GM13977 (cell line): ENCODE results near the gene TMEM150A.
"Not testable (repeated sequence)": the region's sequence is repeated elsewhere in the genome, so short reads cannot be mapped to it uniquely, and the experiment has no call there.

ENCODE experiments used
- DNase-seq: peaks from one replicate; pipeline ENCODE4 v3.0.0; 2012; ENCODE audit warnings: low spot score
- CTCF ChIP-seq: IDR thresholded peaks from 2 replicates; pipeline ENCODE4 v1.5.1; 2012; ENCODE audit warnings: mild to moderate bottlenecking, control low read depth; ENCODE audit not compliant: insufficient read depth; ENCODE audit errors: extremely low read depth, missing control alignments
- in situ Hi-C: fragments of 300-500 bp; cut with MboI; formaldehyde crosslinking; loops from one replicate; pipeline ENCODE4 v1.12.0; 2022; ENCODE audit warnings: low sequenced_read_pairs, low pct_unique_long_range_greater_than_20kb, mixed read lengths, inconsistent platforms; ENCODE audit not compliant: unreplicated experiment

TMEM150A gene

GRCh38 chr2:85631316-85631715, 28.8 kb upstream of the TMEM150A start:
- no peak for TF ChIP-seq CTCF
- in situ Hi-C loops, result no loop called here

GRCh38 chr2:85628658-85629057, 26.2 kb upstream of the TMEM150A start:
- peak; percentile 52 for DNase-seq
- in situ Hi-C loops, result no loop called here
- no peak for TF ChIP-seq CTCF

More at GRCh38 chr2:85631316-85631715, 28.8 kb upstream of the TMEM150A start:
- no peak for DNase-seq

- no peak for DNase-seq
- no peak for TF ChIP-seq CTCF
- in situ Hi-C loops, result no loop called here
Measured at GRCh38 chr2:85623991-85624390, 21.5 kb upstream of the TMEM150A start.

GRCh38 chr2:85621338-85621737, 18.8 kb upstream of the TMEM150A start:
- TF ChIP-seq CTCF, result no peak
- in situ Hi-C loops, result no loop called here

GRCh38 chr2:85619617-85620016, 17.1 kb upstream of the TMEM150A start:
- in situ Hi-C loops, result no loop called here
- DNase-seq, result no peak
- no peak for TF ChIP-seq CTCF

More at GRCh38 chr2:85621338-85621737, 18.8 kb upstream of the TMEM150A start:
- DNase-seq, result no peak

- in situ Hi-C loops, DNase-seq: not testable (repeated sequence)
Measured at GRCh38 chr2:85617723-85618122, 15.2 kb upstream of the TMEM150A start.

- in situ Hi-C loops, result no loop called here
- DNase-seq, result no peak
Measured at GRCh38 chr2:85615413-85615728, 12.9 kb upstream of the TMEM150A start.

GRCh38 chr2:85614757-85615156, 12.3 kb upstream of the TMEM150A start:
- DNase-seq, in situ Hi-C loops: not testable (repeated sequence)

More at GRCh38 chr2:85615413-85615728, 12.9 kb upstream of the TMEM150A start:
- TF ChIP-seq CTCF, result no peak
